Liver (tissue), 3 donors: ENCODE measurements around the gene DNAH3.

Experiments used
- CTCF ChIP-seq: fragments of 150-350 bp; IDR thresholded peaks from 2 replicates; pipeline ENCODE4 v1.5.1; 2017; ENCODE audit warnings: improper control_type of control experiment, low read depth, low read length; ENCODE audit not compliant: missing input control
- HNF4A ChIP-seq, 2 donors: conservative IDR thresholded peaks; 2 replicates each; pipeline ENCODE4 v1.6.1; 2016; ENCODE audit warnings: antibody characterized with exemption in 2 of 2, mild to moderate bottlenecking in 2 of 2
- MAX ChIP-seq: IDR thresholded peaks from 2 replicates; pipeline ENCODE4 v1.6.1; 2016; ENCODE audit warnings: antibody characterized with exemption
- TAF1 ChIP-seq: conservative IDR thresholded peaks from 2 replicates; pipeline ENCODE4 v1.6.1; 2016; ENCODE audit warnings: antibody characterized with exemption, mild to moderate bottlenecking
- donor health status: healthy.
- donor health status: healthy.

GRCh38 chr16:20889625-20890275 is 260.9 kb downstream of the DNAH3 start:
- TF ChIP-seq HNF4A (conservative IDR thresholded peaks at IDR 0.05) (peak; percentile 66 to 75), MAX (no peak), CTCF (no peak), TAF1 (no peak)
